ENCODE results near the gene MS4A10.

MS4A10 gene

DNA sequence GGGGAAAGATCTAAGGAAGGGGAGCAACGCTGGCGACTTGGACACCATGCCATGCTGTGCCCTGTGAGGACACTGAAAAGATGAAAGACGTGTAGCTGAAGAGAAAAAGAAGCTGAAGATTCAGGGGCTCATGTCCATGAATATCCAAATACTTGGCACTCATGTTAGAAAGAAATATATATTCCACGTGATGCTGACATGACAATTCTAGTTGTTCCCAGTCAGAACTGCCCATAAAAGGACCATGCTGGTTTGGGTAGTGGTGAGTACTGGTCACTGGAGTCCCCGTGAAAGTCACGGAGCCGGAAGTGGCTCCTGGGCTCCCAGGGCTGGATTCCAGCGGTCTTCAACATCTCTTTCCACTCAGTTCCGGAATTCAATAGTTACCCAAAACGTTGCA is 18.6 kb upstream of the MS4A10 start:
- no peak for DNase-seq

- DNase-seq, result no peak
These were observed 17.7 kb upstream of the MS4A10 start for GRCh38 chr11:60767388-60767811.

GRCh38 chr11:60768202-60768601 is 16.9 kb upstream of the MS4A10 start:
- no peak for DNase-seq

- no peak for DNase-seq
These were observed 15.9 kb upstream of the MS4A10 start for GRCh38 chr11:60769273-60769672.

GRCh38 chr11:60769811-60770210 is 15.3 kb upstream of the MS4A10 start:
- no peak for DNase-seq

GRCh38 chr11:60771146-60771545 is 14.0 kb upstream of the MS4A10 start:
- DNase-seq, result no peak

DNA sequence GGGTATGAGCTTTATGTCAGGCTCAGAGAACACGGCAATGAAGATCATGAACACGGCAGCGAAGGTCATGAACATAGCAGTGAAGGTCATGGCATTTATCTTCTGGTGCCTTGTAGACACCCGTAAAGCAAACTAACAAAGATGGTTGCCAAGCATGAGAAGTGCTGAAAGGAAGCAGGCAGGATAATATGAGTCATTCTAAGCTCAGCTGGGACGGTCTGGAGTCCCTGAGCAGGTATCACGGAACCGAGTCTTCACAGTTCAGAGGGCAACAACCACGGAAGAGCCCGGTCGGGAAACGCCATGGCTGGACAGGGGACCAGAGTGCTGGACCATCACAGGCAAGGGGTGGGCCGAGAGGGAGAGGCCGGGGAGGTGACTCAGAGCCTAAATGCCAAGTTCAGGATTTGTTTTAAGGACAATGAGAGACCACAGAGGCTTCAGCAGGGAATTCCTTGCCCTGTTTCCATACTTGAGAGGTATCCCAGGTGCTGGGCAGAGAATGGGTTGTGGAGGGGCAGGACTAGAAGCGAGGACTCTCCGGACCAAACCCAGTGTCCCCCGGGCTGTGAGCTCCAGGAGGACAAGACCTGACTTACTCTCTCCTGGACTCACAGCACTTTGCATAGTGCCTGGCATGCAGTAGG is 13.1 kb upstream of the MS4A10 start:
- DNase-seq, result no peak

- no peak for DNase-seq
These were observed 12.5 kb upstream of the MS4A10 start for GRCh38 chr11:60772666-60773065.

DNA sequence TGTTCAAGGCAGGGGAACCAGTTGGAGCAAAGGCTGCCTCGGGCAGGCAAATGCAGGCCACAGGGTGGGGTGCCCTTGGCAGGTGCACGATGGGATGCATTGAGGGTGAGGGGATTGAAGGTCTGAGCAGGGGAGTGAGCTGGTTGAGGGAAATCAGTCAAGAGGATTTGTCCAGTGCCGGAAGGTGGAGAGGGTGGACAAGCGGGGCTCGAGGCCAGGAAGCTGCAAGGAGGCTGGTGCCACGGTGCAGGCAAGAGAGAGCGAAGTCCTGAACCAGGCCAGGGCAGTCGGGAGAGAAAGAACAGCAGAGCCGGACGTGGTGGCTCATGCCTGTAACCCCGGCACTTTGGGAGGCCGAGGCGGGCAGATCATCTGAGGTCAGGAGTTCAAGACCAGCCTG is 10.4 kb upstream of the MS4A10 start:
- no peak for DNase-seq

DNA sequence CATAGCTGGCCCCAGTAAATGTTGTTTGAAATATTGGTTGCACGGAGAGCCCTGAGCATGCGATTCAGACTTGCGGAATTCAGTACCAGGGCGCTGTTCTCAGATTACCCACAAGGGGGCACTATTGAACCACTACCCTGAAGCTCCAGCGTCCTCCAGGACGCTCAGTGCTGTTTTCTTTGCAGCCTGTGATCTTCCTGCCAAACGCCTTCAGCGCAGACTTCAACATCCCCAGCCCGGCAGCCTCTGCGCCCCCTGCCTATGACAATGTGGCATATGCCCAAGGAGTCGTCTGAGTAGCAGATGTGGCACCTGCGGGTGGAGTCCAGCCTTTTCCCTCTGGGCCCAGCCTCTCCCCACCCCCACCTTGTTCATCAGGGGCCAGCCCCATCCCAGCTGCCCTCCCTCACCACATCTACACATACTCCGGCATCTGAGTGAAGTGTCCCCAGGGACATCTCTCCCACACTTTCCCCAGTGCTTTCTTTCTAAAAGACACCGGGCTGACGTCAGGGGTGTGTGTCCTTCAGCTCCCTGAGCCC is 9.6 kb upstream of the MS4A10 start:
- peak; percentile 94 for DNase-seq

DNA sequence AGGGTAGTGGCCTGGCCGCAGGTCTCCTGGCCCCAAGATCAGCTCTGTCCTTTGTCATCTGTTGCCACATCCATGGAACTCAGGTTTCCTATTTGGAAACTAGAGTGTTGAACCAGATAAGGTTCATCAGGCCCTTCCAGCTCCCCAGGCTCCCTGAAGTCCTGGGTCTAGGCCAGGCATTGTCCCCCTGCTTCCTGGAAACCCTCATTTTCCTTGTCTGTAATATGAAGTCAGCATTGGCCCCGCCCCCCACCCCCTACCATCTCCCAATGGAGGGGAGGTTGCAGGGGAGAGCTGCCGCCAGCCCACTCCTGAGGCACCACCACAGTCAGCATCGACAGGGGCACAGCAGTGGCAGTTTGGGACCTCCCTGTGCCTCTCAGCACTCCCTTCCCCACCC is 9.0 kb upstream of the MS4A10 start:
- DNase-seq, result no peak

DNA sequence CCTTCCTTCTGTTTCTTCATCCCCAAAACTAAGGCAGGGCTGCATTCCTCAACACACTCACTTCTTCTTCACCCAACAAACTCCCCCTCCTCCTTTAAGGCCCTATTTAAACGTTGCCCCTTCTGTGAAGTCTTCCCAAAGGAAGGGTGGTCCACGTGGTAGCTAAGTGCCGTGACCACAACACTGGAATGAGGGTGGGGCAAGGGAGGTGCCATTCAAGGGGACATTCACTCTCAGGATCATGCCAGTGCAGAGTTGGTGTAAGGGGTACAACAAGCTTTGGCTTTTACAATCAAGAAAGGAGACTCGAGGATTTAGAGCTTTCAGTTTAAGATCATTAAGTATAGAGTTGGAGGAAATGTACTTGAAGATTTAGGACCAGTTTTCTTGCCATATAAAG is 8.0 kb upstream of the MS4A10 start:
- DNase-seq, result no peak

- DNase-seq, result no peak
These were observed 7.6 kb upstream of the MS4A10 start for GRCh38 chr11:60777572-60777971.

DNA sequence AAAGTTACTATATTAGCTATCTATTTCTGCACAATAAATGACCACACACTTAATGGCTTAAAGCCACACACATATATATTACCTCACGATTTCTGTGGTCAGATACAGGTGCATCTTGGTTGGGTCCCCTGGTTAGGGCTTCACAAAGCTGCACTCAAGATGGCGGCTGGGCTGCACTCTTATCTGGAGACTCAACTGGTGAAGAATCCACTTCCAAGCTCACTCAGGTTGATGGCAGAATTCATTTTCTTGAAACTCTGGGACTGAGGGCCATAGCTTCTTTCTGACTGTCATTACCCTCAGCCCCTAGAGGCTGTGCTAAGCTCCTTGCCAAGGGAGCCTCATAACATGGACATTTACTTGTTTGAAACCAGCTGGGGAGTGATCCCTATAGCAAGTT is 5.1 kb upstream of the MS4A10 start:
- DNase-seq, result no peak

- DNase-seq, result no peak
These were observed 4.4 kb upstream of the MS4A10 start for GRCh38 chr11:60780774-60781173.

DNA sequence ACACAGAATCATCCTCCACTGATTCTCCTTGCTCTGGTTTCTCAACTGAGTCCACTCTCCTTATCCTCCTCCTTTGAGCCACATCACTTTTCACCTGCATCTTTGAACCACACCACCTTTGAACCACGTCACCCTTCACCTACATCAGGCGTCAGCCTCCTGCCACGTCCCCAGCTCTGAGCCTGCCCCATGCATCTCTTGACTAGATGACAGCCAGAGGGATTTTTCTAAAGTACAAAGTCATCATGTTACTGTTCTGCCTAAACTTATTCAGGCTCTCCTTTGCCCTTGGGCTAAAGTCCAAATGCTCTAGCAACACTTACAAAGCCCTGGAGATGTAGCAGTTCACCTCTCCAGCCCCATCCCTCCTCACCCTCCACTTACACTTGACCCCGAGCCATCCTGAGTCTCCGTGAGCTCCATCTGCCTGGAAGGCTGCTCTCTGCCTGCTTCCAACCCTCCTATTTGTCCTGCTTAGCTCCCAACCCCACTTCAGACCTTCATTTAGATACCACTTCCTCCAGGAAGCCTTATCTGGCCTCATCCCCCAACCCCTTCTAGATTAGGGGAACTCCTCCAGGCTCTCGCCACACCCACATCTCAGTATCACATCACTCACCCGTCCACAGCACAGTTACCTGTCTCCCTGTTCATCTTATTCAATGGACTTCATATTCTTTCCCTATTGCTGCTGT is 3.7 kb upstream of the MS4A10 start:
- no peak for DNase-seq

DNA sequence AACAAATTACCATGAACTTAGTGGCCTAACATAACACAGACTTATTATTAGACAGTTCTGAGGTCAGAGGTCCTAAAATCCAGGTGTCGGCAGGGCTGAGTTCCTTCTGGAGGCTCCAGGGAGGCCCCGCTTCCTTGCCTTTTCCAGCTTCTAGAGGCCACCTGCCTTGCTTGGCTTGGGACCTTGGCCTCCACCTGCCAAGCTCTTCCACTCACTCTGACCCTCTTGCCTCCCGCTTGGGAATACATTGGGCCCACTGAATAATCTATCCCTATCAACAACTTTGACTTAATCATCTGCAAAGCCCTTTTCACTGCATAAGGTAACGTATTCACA is 3.2 kb upstream of the MS4A10 start:
- DNase-seq, result no peak

DNA sequence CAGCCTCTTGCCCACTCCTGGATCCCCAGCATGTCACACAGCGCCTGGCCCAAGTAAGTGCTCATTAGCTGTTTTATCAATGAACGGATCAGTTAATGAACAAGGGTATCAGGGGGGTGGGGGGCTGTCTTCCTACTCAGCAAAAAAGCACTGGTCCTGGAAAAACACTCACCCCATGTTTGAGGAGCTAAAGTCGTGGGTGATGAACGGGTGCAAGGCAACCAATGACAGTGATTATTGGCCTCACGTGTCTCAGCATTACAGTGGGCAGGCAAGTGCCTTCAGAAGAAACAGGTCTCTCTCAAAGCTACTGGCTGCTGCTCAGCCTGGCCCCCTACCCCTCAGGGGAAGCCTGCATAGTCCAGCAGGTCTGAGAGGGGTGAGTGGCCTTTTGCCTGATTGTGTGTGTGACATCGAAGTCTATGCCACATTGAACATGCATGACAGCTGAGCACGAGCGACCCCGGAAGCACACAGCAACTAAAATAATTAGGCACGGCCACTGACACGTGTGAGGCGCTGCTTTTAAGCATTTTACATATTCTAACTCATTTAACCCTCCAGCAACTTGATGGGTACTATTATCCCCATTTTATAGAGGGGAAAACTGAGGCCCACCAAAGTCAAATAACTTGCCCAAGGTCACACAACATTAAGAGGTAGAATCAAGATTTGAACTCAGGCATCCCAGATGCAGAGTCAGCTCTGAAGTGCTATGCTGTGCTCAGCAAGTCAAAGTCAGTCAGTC is 2.6 kb upstream of the MS4A10 start:
- no peak for DNase-seq

DNA sequence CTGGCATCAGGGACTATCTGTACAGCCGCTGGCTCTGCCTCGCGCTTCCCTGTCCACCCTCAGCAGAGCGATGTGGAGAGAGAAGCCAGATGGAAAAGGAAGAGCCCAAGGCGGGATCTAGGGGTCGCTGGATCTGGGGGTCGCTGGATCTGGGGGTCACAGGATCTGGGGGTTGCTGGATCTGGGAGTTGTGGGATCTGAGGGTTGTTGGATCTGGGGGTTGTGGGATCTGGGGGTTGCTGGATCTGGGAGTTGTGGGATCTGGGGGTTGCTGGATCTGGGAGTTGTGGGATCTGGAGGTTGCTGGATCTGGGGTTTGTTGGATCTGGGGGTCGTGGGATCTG is 2.0 kb upstream of the MS4A10 start:
- no peak for DNase-seq

DNA sequence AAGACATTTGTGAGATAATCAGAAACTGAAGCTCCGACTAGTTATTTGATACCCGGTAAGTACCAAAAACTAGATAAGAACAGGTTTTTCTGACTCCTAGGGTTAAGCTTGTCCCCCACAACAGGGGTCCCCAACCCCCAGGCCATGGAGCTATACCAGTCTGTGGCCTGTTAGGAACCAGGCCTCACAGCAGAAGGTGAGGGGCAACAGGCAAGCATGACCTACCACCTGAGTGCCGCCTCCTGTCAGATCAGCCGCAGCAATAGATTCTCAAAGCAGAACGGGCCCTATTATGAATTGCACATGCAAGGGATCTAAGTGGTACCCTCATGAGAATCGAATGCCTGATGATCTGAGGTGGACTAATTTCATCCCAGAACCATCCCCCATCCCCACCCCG is 1.2 kb upstream of the MS4A10 start:
- no peak for DNase-seq

GRCh38 chr11:60785806-60786361 is 751 bp downstream of the MS4A10 start:
- DNase-seq, result no peak

- no peak for DNase-seq
These were observed 1.9 kb downstream of the MS4A10 start for GRCh38 chr11:60786811-60787567.
